Liver (tissue), 9 donors: ENCODE data around the gene PPFIA1. TPM values are rescaled to one million over a fixed set of nuclear protein-coding genes. Genes with fewer than 3 reads are reported as not detected.

Experiments used
- DNase-seq: peaks from one replicate; pipeline ENCODE4 v3.0.0-alpha.2; 2017; ENCODE audit warnings: low spot score
- H3K27ac ChIP-seq, 2 donors: one replicate each; pipeline ENCODE4 v1.7.0; 2013; ENCODE audit warnings: inconsistent platforms in 2 of 2, low read length in 2 of 2, control low read depth in 1 of 2, low read depth in 1 of 2, mild to moderate bottlenecking in 1 of 2
- H3K27me3 ChIP-seq, 4 donors: one replicate each; pipeline versions ENCODE4 v1.6.1 to v1.7.0; 2013; ENCODE audit warnings: low read length in 3 of 4, inconsistent platforms in 1 of 4, mild to moderate bottlenecking in 1 of 4, moderate library complexity in 1 of 4; ENCODE audit not compliant: control insufficient read depth in 4 of 4, insufficient read depth in 4 of 4
- H3K36me3 ChIP-seq, 4 donors: one replicate each; pipeline versions ENCODE4 v1.6.1 to v1.7.0; 2013; ENCODE audit warnings: low read length in 3 of 4, mild to moderate bottlenecking in 3 of 4, low read depth in 1 of 4, moderate library complexity in 1 of 4; ENCODE audit not compliant: control insufficient read depth in 4 of 4, insufficient read depth in 3 of 4
- H3K4me1 ChIP-seq, 4 donors: one replicate each; pipeline versions ENCODE4 v1.6.1 to v1.7.0; 2013; ENCODE audit warnings: low read length in 3 of 4, mild to moderate bottlenecking in 3 of 4, moderate library complexity in 1 of 4; ENCODE audit not compliant: control insufficient read depth in 4 of 4, insufficient read depth in 4 of 4
- H3K4me3 ChIP-seq, 3 donors: one replicate each; pipeline versions ENCODE4 v1.6.1 to v1.7.0; 2013; ENCODE audit warnings: low read length in 3 of 3, control low read depth in 1 of 3, low read depth in 1 of 3, mild to moderate bottlenecking in 1 of 3
- H3K9ac ChIP-seq, 2 donors: one replicate each; pipeline ENCODE4 v1.7.0; 2013; ENCODE audit warnings: low read length in 2 of 2, mild to moderate bottlenecking in 2 of 2, moderate library complexity in 2 of 2, control low read depth in 1 of 2, low read depth in 1 of 2
- H3K9me3 ChIP-seq, 4 donors: one replicate each; pipeline versions ENCODE4 v1.6.1 to v1.7.0; 2013; ENCODE audit warnings: low read length in 3 of 4; ENCODE audit not compliant: control insufficient read depth in 4 of 4
- EGR1 ChIP-seq, 2 donors: IDR thresholded peaks; 2 replicates each; pipeline ENCODE4 v1.6.1; 2016 to 2018; ENCODE audit warnings: antibody characterized with exemption in 2 of 2, low read depth in 2 of 2
- FOXA1 ChIP-seq: IDR thresholded peaks from 2 replicates; pipeline ENCODE4 v1.6.1; 2016; ENCODE audit warnings: antibody characterized with exemption
- FOXA2 ChIP-seq: IDR thresholded peaks from 2 replicates; pipeline ENCODE4 v1.6.1; 2016; ENCODE audit warnings: antibody characterized with exemption
- GABPA ChIP-seq, 2 donors: IDR thresholded peaks in 1 of 2; conservative IDR thresholded peaks in 1 of 2; 2 replicates each; pipeline ENCODE4 v1.6.1; 2016; ENCODE audit warnings: antibody characterized with exemption in 2 of 2, mild to moderate bottlenecking in 1 of 2, moderate library complexity in 1 of 2
- HNF4G ChIP-seq: IDR thresholded peaks from 2 replicates; pipeline ENCODE4 v1.6.1; 2016; ENCODE audit warnings: antibody characterized with exemption
- NR2F2 ChIP-seq: IDR thresholded peaks from 2 replicates; pipeline ENCODE4 v1.6.1; 2016; ENCODE audit warnings: antibody characterized with exemption
- RXRA ChIP-seq, 2 donors: IDR thresholded peaks; 2 replicates each; pipeline ENCODE4 v1.6.1; 2017 to 2018; ENCODE audit warnings: antibody characterized with exemption in 2 of 2, mild to moderate bottlenecking in 1 of 2
- SP1 ChIP-seq: IDR thresholded peaks from 2 replicates; pipeline ENCODE4 v1.6.1; 2018; ENCODE audit warnings: antibody characterized with exemption, mild to moderate bottlenecking
- TAF1 ChIP-seq: conservative IDR thresholded peaks from 2 replicates; pipeline ENCODE4 v1.6.1; 2016; ENCODE audit warnings: antibody characterized with exemption, mild to moderate bottlenecking
- YY1 ChIP-seq: IDR thresholded peaks from 2 replicates; pipeline ENCODE4 v1.6.1; 2016; ENCODE audit warnings: antibody characterized with exemption, mild to moderate bottlenecking
- WGBS: extraction: QIAGEN DNeasy Blood & Tissue Kit; methylation state at CpG from one replicate; pipeline ENCODE4 v1.1.7; 2013; 5-methylcytosine and 5-hydroxymethylcytosine counted together
- polyA plus RNA-seq, 2 donors: library from polyadenylated mRNA; stranded (reverse) in 1 of 2; unstranded in 1 of 2; fragments of 200-250 nt in 1 of 2; fragments of >200 nt in 1 of 2; fragmentation: Nextera tagmentation in 1 of 2; extraction: Ambion mirVana in 1 of 2; gene quantifications; one replicate each; pipeline versions ENCODE4 v1.2.1 to v1.2.3, GENCODE V29; 2013 to 2015
- total RNA-seq, 2 donors: library from RNA; depleted of rRNA; stranded (reverse); fragments of >200 nt; gene quantifications; one replicate each; pipeline ENCODE4 v1.2.3, GENCODE V29; 2014
- TF ChIP-seq, protein P1 (sequence below): IDR thresholded peaks from 2 replicates; pipeline ENCODE4 v1.6.1; 2016; ENCODE audit warnings: antibody characterized with exemption
- TF ChIP-seq, protein P2 (sequence below): IDR thresholded peaks from 2 replicates; pipeline ENCODE4 v1.6.1; 2016; ENCODE audit warnings: antibody characterized with exemption
- TF ChIP-seq, protein P3 (sequence below): IDR thresholded peaks from 2 replicates; pipeline ENCODE4 v1.6.1; 2016; ENCODE audit warnings: antibody characterized with exemption
- donor health status: healthy.
- donor health status: healthy.
- donor health status: healthy.
- donor health status: healthy.
- donor health status: healthy.

The PPFIA1 gene
- total and polyA plus RNA-seq, 4 donors: 9.9 to 39.6 (median 14.5) TPM

DNA sequence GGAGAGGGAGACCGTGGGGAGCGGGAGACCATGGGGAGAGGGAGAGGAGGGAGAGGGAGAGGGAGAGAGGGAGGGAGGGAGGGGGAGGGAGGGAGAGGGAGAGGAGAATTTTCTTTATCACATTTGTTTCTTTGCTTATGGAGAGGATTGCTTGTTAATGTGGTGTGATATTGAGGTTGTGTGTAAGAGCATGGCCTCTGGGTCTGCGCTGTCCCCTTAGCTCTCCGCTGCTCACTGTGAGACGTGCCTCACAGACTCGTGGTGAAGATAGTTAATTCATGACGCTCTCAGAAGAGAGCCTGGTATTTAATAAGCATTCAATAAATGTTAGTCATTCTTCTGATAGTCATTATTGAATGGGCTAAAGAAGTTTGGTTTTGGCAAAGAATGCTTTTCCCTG, 26.2 kb downstream of the PPFIA1 start:
- no peak overlapping the region for H3K27ac ChIP-seq
- H3K4me3 ChIP-seq: no peak overlapping the region
- no peaks in the 10 kb centered on the region for H3K27me3 ChIP-seq

DNA sequence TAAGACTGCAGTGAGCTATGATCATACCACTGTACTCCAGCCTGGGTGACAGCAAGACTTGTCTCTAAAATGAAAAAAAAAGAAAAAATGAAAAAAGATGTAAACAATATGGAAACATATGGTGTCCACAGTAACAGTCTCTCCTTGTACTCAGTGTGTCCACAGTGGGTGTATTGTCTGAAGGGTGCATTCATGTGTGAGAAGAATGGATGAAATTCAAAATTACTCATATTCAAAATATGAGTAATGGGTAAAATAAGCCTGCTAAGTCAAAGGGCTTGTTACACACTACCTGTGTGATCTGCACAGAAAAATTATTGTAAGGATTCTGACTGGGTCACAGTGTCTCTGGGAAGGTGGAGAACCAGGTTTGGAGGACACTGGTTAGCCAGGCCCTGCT, 26.9 kb downstream of the PPFIA1 start:
- Histone ChIP-seq H3K27me3 (no peaks in the 10 kb centered on the region), H3K36me3 (peaks cover 0 to 8% (median 4%) of the 10 kb centered on the region in 4 donors), H3K9me3 (no peaks in the 10 kb centered on the region), H3K4me3 (no peak overlapping the region), H3K27ac (no peak overlapping the region), H3K9ac (no peak overlapping the region), H3K4me1 (peaks cover 0 to 9% (median 2%) of the 10 kb centered on the region in 4 donors)
- no peak for TF ChIP-seq HNF4G
- TF ChIP-seq GABPA (IDR thresholded peaks at IDR 0.05 in 1 of 2, conservative IDR thresholded peaks at IDR 0.05 in 1 of 2): no peak
- TF ChIP-seq, protein P1, sequence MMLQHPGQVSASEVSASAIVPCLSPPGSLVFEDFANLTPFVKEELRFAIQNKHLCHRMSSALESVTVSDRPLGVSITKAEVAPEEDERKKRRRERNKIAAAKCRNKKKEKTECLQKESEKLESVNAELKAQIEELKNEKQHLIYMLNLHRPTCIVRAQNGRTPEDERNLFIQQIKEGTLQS: no peak
- TF ChIP-seq SP1: no peak
- TF ChIP-seq, protein P2, sequence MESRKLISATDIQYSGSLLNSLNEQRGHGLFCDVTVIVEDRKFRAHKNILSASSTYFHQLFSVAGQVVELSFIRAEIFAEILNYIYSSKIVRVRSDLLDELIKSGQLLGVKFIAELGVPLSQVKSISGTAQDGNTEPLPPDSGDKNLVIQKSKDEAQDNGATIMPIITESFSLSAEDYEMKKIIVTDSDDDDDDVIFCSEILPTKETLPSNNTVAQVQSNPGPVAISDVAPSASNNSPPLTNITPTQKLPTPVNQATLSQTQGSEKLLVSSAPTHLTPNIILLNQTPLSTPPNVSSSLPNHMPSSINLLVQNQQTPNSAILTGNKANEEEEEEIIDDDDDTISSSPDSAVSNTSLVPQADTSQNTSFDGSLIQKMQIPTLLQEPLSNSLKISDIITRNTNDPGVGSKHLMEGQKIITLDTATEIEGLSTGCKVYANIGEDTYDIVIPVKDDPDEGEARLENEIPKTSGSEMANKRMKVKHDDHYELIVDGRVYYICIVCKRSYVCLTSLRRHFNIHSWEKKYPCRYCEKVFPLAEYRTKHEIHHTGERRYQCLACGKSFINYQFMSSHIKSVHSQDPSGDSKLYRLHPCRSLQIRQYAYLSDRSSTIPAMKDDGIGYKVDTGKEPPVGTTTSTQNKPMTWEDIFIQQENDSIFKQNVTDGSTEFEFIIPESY: no peak
- TF ChIP-seq, protein P3, sequence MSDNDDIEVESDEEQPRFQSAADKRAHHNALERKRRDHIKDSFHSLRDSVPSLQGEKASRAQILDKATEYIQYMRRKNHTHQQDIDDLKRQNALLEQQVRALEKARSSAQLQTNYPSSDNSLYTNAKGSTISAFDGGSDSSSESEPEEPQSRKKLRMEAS: no peak
- DNase-seq: no peak

More for the DNA sequence above, 26.2 kb downstream of the PPFIA1 start:
- 86% methylated on average over 7 of the region's 7 CpGs for WGBS
- H3K9me3 ChIP-seq: no peaks in the 10 kb centered on the region
- H3K36me3 ChIP-seq: peaks cover 0 to 11% (median 5%) of the 10 kb centered on the region in 4 donors
- no peak for DNase-seq
- H3K9ac ChIP-seq: no peak overlapping the region
- peaks cover 0 to 9% (median 2%) of the 10 kb centered on the region in 4 donors for H3K4me1 ChIP-seq
- TF ChIP-seq YY1 (no peak), TAF1 (no peak), FOXA2 (no peak), EGR1 (IDR thresholded peaks at IDR 0.05; ENCODE audit: low read depth in 2 of 2) (no peak)

DNA sequence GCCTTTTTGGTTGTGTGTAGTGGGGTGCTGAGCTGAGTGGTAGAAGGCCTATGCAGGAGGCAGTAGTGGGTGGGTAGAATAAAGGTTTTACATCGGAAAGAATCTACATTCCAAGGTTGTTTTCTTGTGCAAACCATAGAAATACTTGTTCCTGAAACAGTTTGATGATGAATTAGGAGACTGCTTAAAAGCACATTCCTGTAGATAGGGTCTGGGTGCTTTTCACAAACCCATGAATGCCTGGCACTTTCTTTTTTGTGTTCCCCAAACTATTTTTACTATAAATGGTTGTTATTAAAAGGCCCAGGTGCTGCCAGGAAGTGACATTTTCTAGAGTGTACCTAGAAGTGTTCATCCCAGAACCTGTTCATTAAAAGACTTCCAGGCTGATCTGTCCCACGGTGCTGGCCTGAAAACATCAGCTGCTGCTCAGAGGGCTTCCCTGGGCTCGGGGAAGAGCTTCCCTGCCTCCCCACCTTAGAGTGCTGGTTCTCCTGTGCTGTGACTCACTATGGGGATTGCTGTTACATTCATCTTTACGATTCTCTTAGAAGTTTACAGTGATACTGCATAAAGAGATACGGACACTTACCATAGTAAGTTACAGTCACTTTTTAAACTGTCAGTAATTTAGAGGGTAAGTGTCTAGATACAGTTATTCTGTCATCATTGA, 27.9 kb downstream of the PPFIA1 start:
- peaks cover 0 to 5% (median 2%) of the 10 kb centered on the region in 4 donors for H3K4me1 ChIP-seq
- 93% methylated on average over 5 of the region's 5 CpGs for WGBS
- no peaks in the 10 kb centered on the region for H3K9me3 ChIP-seq
- no peaks in the 10 kb centered on the region for H3K27me3 ChIP-seq
- no peak for DNase-seq
- H3K4me3 ChIP-seq: no peak overlapping the region
- peaks cover 2 to 7% (median 3%) of the 10 kb centered on the region in 4 donors for H3K36me3 ChIP-seq
- TF ChIP-seq, protein P1: no peak
- no peak for TF ChIP-seq FOXA2
- no peak overlapping the region for H3K9ac ChIP-seq
- H3K27ac ChIP-seq: no peak overlapping the region

DNA sequence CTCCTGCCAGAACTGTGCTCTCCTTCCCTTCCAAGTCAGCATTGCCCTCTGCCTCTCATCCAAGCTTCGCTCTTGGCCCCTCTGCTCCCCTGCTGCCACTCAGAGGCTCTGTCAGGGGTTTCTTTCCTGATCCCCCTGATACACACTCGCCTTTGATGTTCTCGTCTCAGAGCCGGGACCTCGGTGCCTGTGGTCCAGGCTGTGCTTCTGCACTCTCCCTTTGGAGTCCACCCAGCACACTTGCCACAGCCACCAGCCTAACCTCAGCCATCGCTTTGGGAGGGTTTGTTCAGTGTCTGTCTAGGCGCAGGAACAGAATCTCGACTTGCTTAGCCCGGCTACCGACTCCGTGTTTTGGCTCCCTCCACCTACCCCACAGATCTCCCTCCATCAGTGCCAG, 29.1 kb downstream of the PPFIA1 start:
- Histone ChIP-seq H3K27ac (no peak overlapping the region), H3K4me3 (no peak overlapping the region), H3K36me3 (peaks cover 0 to 7% (median 3%) of the 10 kb centered on the region in 4 donors), H3K4me1 (peaks cover 0 to 1% (median 0%) of the 10 kb centered on the region in 4 donors), H3K9me3 (no peaks in the 10 kb centered on the region), H3K9ac (no peak overlapping the region), H3K27me3 (no peaks in the 10 kb centered on the region)
- WGBS: 97% methylated on average over 11 of the region's 11 CpGs
- no peak for DNase-seq
- TF ChIP-seq YY1 (no peak), NR2F2 (no peak), RXRA (IDR thresholded peaks at IDR 0.05) (no peak), EGR1 (IDR thresholded peaks at IDR 0.05; ENCODE audit: low read depth in 2 of 2) (no peak), FOXA2 (no peak), FOXA1 (no peak)
- TF ChIP-seq, protein P1: no peak
- TF ChIP-seq, protein P3: no peak
- TF ChIP-seq, protein P2: no peak
